GM19351 (cell line): ENCODE results near the gene GDPD5.

Experiments used
- ATAC-seq: cut with Tn5 transposase; IDR thresholded peaks from one replicate; pipeline ENCODE4 v1.9.1; 2021; ENCODE audit warnings: mild to moderate bottlenecking, moderate library complexity; ENCODE audit not compliant: unreplicated experiment

Gene GDPD5

GRCh38 chr11:75525433-75526191, at the start of gene GDPD5:
Gene GDPD5 (minus strand): TSS chr11:75525941. CDS start chr11:75477735, 48,206 bp downstream.
- ATAC-seq = peak; percentile 69

- ATAC-seq = no peak
These were observed 49.2 kb upstream of the GDPD5 start for GRCh38 chr11:75574698-75575602.

GRCh38 chr11:75572744-75573143, 47.0 kb upstream of the GDPD5 start:
- ATAC-seq = no peak

GRCh38 chr11:75571625-75572024, 45.9 kb upstream of the GDPD5 start:
- no peak for ATAC-seq

GRCh38 chr11:75570559-75571139, 44.9 kb upstream of the GDPD5 start:
- ATAC-seq = no peak

GRCh38 chr11:75568616-75569219, 43.0 kb upstream of the GDPD5 start:
- no peak for ATAC-seq

- no peak for ATAC-seq
These were observed 42.2 kb upstream of the GDPD5 start for GRCh38 chr11:75567971-75568370.

GRCh38 chr11:75566763-75567279, 41.1 kb upstream of the GDPD5 start:
- no peak for ATAC-seq

- ATAC-seq = no peak
These were observed 40.4 kb upstream of the GDPD5 start for GRCh38 chr11:75565916-75566762.

GRCh38 chr11:75565221-75565814, 39.6 kb upstream of the GDPD5 start:
- no peak for ATAC-seq

GRCh38 chr11:75563978-75564552, 38.3 kb upstream of the GDPD5 start:
- no peak for ATAC-seq

GRCh38 chr11:75563501-75563977, 37.8 kb upstream of the GDPD5 start:
- ATAC-seq = no peak

GRCh38 chr11:75562836-75563484, 37.2 kb upstream of the GDPD5 start:
- no peak for ATAC-seq

- ATAC-seq = peak; percentile 76
These were observed 36.5 kb upstream of the GDPD5 start, which contains the start of gene SERPINH1 for GRCh38 chr11:75562048-75562835. Gene SERPINH1 (plus strand): TSS chr11:75562253. CDS start chr11:75566350, 4,097 bp downstream.

GRCh38 chr11:75561426-75562047, 35.8 kb upstream of the GDPD5 start:
- peak; percentile 18 for ATAC-seq

- no peak for ATAC-seq
These were observed 34.9 kb upstream of the GDPD5 start for GRCh38 chr11:75560644-75561043.
